ENCODE data around the gene SGTB. TPM values are rescaled to one million over a fixed set of nuclear protein-coding genes. Genes with fewer than 3 reads are reported as not detected.
A peak's percentile ranks its signal among the peaks of the same experiment; 100 is the strongest.
"Not testable (repeated sequence)": the region's sequence is repeated elsewhere in the genome, so short reads cannot be mapped to it uniquely, and the experiment has no call there.

The SGTB gene
- total RNA-seq, 2 donors from 2014 or later, result 4.9 to 6.1 TPM

GRCh38 chr5:65624025-65624570, 97.8 kb downstream of the SGTB start, which contains the start of gene TRIM23:
TSS of gene TRIM23 (minus strand) at chr5:65624333. CDS start at chr5:65624274, 59 bp downstream.
- peak; percentile 92 for DNase-seq (ENCODE audit: low spot score)
- Histone ChIP-seq H3K9me3 (no peaks in the 10 kb centered on the region), H3K4me3 (peak within 1 kb of the TSS; percentile 76 to 81), H3K27me3 (replicated peaks; ENCODE audit: insufficient read depth) (no peaks in the 10 kb centered on the region), H3K27ac (peak within 1 kb of the TSS; percentile 84 to 85), H3K4me1 (replicated peaks) (no peaks in the 10 kb centered on the region), H3K36me3 (no peaks in the 10 kb centered on the region)
- intact Hi-C loops (cut with DNase I), result loop anchor here (5.0 to 10.0 kb wide), 3 partner anchors 98 to 521 kb away; partner anchors contain the start of genes ERBIN, NLN, SGTB and SREK1
- WGBS, result under 1% methylated on average over 32 of the region's 32 CpGs
- TF ChIP-seq POLR2AphosphoS5 (IDR thresholded peaks at IDR 0.05) (peak; percentile 84), POLR2A (IDR thresholded peaks at IDR 0.05) (peak; percentile 50), CTCF (IDR thresholded peaks at IDR 0.05) (no peak)

GRCh38 chr5:65623482-65623881, 98.4 kb downstream of the SGTB start:
- intact Hi-C loops (cut with DNase I), result loop anchor here (5.0 to 10.0 kb wide), 3 partner anchors 99 to 521 kb away; partner anchors contain the start of genes ERBIN, NLN, SGTB and SREK1
- peak overlapping the region; percentile 84 to 85 for H3K27ac ChIP-seq

GRCh38 chr5:65621961-65622360, 99.9 kb downstream of the SGTB start:
- not testable (repeated sequence) for H3K9me3 ChIP-seq; H3K4me3 ChIP-seq; DNase-seq (ENCODE audit: low spot score); H3K36me3 ChIP-seq; H3K27ac ChIP-seq; H3K27me3 ChIP-seq (replicated peaks; ENCODE audit: insufficient read depth); H3K4me1 ChIP-seq (replicated peaks)
- 82% methylated on average over 4 of the region's 4 CpGs for WGBS
- intact Hi-C loops (cut with DNase I), result loop anchor here (5.0 to 10.0 kb wide), 3 partner anchors 100 to 523 kb away; partner anchors contain the start of genes ERBIN, NLN, SGTB and SREK1

More at GRCh38 chr5:65623482-65623881, 98.4 kb downstream of the SGTB start:
- H3K9me3 ChIP-seq, result no peaks in the 10 kb centered on the region
- H3K27me3 ChIP-seq (replicated peaks; ENCODE audit: insufficient read depth), result no peaks in the 10 kb centered on the region
- TF ChIP-seq POLR2AphosphoS5 (IDR thresholded peaks at IDR 0.05), result no peak
- TF ChIP-seq POLR2A (IDR thresholded peaks at IDR 0.05), result no peak
- H3K36me3 ChIP-seq, result no peaks in the 10 kb centered on the region
- 4% methylated on average over 9 of the region's 9 CpGs for WGBS
- DNase-seq (ENCODE audit: low spot score), result no peak
- no peaks in the 10 kb centered on the region for H3K4me1 ChIP-seq (replicated peaks)
- peak overlapping the region; percentile 76 to 81 for H3K4me3 ChIP-seq

- Histone ChIP-seq H3K4me1 (replicated peaks) (no peaks in the 10 kb centered on the region), H3K9me3 (no peaks in the 10 kb centered on the region), H3K27ac (no peak overlapping the region), H3K36me3 (no peaks in the 10 kb centered on the region), H3K27me3 (replicated peaks; ENCODE audit: insufficient read depth) (no peaks in the 10 kb centered on the region), H3K4me3 (no peak overlapping the region)
- 86% methylated on average over 4 of the region's 4 CpGs for WGBS
- intact Hi-C loops (cut with DNase I), result loop anchor here (5.0 to 10.0 kb wide), 3 partner anchors 102 to 525 kb away; partner anchors contain the start of genes ERBIN, NLN, SGTB and SREK1
- no peak for TF ChIP-seq POLR2AphosphoS5 (IDR thresholded peaks at IDR 0.05)
- no peak for TF ChIP-seq CTCF (IDR thresholded peaks at IDR 0.05)
- TF ChIP-seq POLR2A (IDR thresholded peaks at IDR 0.05), result no peak
- DNase-seq (ENCODE audit: low spot score), result no peak
These were observed 101.9 kb downstream of the SGTB start for GRCh38 chr5:65620021-65620420.

Other genes starting within 250 kb of the SGTB start
- gene ADAMTS6, start 240.2 kb downstream of the SGTB start, total RNA-seq, result 10 to 100 TPM in 1 of 2 donors, under 1 TPM in 1; 0.91 to 20.7 TPM
- gene CENPK, start 158.9 kb downstream of the SGTB start, total RNA-seq, result 1 to 10 TPM; 2.1 to 4.9 TPM
- gene PPWD1, start 158.8 kb downstream of the SGTB start, total RNA-seq, result 10 to 100 TPM; 38.4 to 48.5 TPM
- gene TRIM23, start 97.8 kb downstream of the SGTB start, total RNA-seq, result 10 to 100 TPM; 12.6 to 19.3 TPM
- 1 to 10 TPM; 2.1 to 5.6 TPM for gene SHLD3, start 97.1 kb downstream of the SGTB start, total RNA-seq
- gene TRAPPC13, start 97.1 kb downstream of the SGTB start, total RNA-seq, result 10 to 100 TPM; 19.3 to 27.7 TPM
- 10 to 100 TPM; 10.0 to 10.8 TPM for gene NLN, start 96 bp upstream of the SGTB start, total RNA-seq
- 10 to 100 TPM; 68.8 to 73.6 TPM for gene ERBIN, start 204.5 kb upstream of the SGTB start, total RNA-seq